IMR-90 (cell line): Measurements from ENCODE around the gene ITPR2. TPM values are rescaled to one million over a fixed set of nuclear protein-coding genes. Genes with fewer than 3 reads are reported as not detected.
A peak's percentile ranks its signal among the peaks of the same experiment; 100 is the strongest.

Experiments
- ATAC-seq: fragments of 200-7000 bp; cut with Tn5 transposase; 2 replicates; pipeline ENCODE4 v1.9.1; 2020; ENCODE audit warnings: low read depth, mild to moderate bottlenecking, moderate library complexity
- BruUV-seq: library from RNA; stranded (reverse); fragments of 400-500 nt; replicated peaks from 2 replicates; lab custom pipeline; 2021; lab: Mats Ljungman, UMichigan
- CTCF ChIA-PET: fragments of 300-600 bp; formaldehyde crosslinking; extraction: SDS; loops from one replicate; lab custom pipeline; 2021; ENCODE audit warnings: antibody characterized with exemption; lab: Yijun Ruan, JAX
- POLR2A ChIA-PET: fragments of 300-600 bp; sonication (Branson Sonifier 250); formaldehyde crosslinking; loops from one replicate; lab custom pipeline; 2022; ENCODE audit warnings: antibody characterized with exemption; ENCODE audit not compliant: unreplicated experiment; lab: Charles Lee
- DNase-seq: peaks from one replicate; pipeline ENCODE4 v3.0.0; 2013
- H2AFZ ChIP-seq: replicated peaks from 2 replicates; pipeline ENCODE3; 2013; ENCODE audit warnings: low read length, mild to moderate bottlenecking; ENCODE audit not compliant: poor library complexity
- H2AK5ac ChIP-seq: 2 replicates; pipeline ENCODE4 v1.6.1; 2013; ENCODE audit warnings: low read depth, low read length, inconsistent platforms
- H2AK9ac ChIP-seq: replicated peaks from 2 replicates; pipeline ENCODE3; 2013; ENCODE audit warnings: mild to moderate bottlenecking, low read depth, low read length, moderate library complexity; ENCODE audit not compliant: poor library complexity
- H2BK120ac ChIP-seq: 2 replicates; pipeline ENCODE4 v1.6.1; 2013; ENCODE audit warnings: low read depth, low read length, inconsistent platforms
- H2BK15ac ChIP-seq: 3 replicates; pipeline ENCODE4 v1.6.1; 2013; ENCODE audit warnings: low read depth, low read length, inconsistent platforms
- H2BK20ac ChIP-seq: 2 replicates; pipeline ENCODE4 v1.6.1; 2013; ENCODE audit warnings: low read depth, mild to moderate bottlenecking, inconsistent platforms, low read length, moderate library complexity
- H2BK5ac ChIP-seq: 2 replicates; pipeline ENCODE4 v1.6.1; 2013; ENCODE audit warnings: mild to moderate bottlenecking, low read depth, low read length, inconsistent platforms; ENCODE audit not compliant: poor library complexity, severe bottlenecking
- H3K14ac ChIP-seq: replicated peaks from 2 replicates; pipeline ENCODE4 v1.6.1; 2013; ENCODE audit warnings: low read depth, low read length, inconsistent platforms
- H3K18ac ChIP-seq: 2 replicates; pipeline ENCODE4 v1.6.1; 2013; ENCODE audit warnings: low read depth, low read length, control low read depth
- H3K23ac ChIP-seq: 2 replicates; pipeline ENCODE4 v1.6.1; 2013; ENCODE audit warnings: low read depth, low read length, inconsistent platforms
- H3K27ac ChIP-seq: 2 replicates; pipeline ENCODE4 v1.5.1; 2013; ENCODE audit warnings: mild to moderate bottlenecking, control low read depth, low read length; ENCODE audit not compliant: insufficient read depth
- H3K27me3 ChIP-seq: 2 replicates; pipeline ENCODE4 v1.6.1; 2013; ENCODE audit warnings: low read length; ENCODE audit not compliant: control insufficient read depth, insufficient read depth
- H3K36me3 ChIP-seq: 2 replicates; pipeline ENCODE4 v1.6.1; 2013; ENCODE audit warnings: low read length, mixed read lengths; ENCODE audit not compliant: control insufficient read depth, insufficient read depth
- H3K4ac ChIP-seq: 2 replicates; pipeline ENCODE4 v1.6.1; 2013; ENCODE audit warnings: low read depth, low read length, inconsistent platforms
- H3K4me1 ChIP-seq: 2 replicates; pipeline ENCODE4 v1.6.1; 2013; ENCODE audit warnings: low read length, mixed read lengths; ENCODE audit not compliant: control insufficient read depth, insufficient read depth
- H3K4me2 ChIP-seq: 2 replicates; pipeline ENCODE4 v1.6.1; 2013; ENCODE audit warnings: low read depth, mild to moderate bottlenecking, control low read depth, low read length, moderate library complexity
- H3K4me3 ChIP-seq: 2 replicates; pipeline ENCODE4 v1.5.1; 2013; ENCODE audit warnings: low read depth, mild to moderate bottlenecking, control low read depth, low read length, moderate library complexity; ENCODE audit not compliant: insufficient read depth
- H3K56ac ChIP-seq: 2 replicates; pipeline ENCODE4 v1.6.1; 2013; ENCODE audit warnings: low read length, inconsistent platforms; ENCODE audit not compliant: insufficient read depth; ENCODE audit errors: extremely low read depth
- H3K79me1 ChIP-seq, 2 experiments: 2 replicates each; pipeline ENCODE4 v1.6.1; 2013; ENCODE audit warnings: low read length in 2 of 2, inconsistent platforms in 1 of 2, low read depth in 1 of 2
- H3K9ac ChIP-seq: 2 replicates; pipeline ENCODE4 v1.6.1; 2013; ENCODE audit warnings: low read depth, low read length, control low read depth
- H3K9me1 ChIP-seq: 2 replicates; pipeline ENCODE4 v1.6.1; 2013; ENCODE audit warnings: low read length, inconsistent platforms; ENCODE audit not compliant: insufficient read depth
- H3K9me3 ChIP-seq: 2 replicates; pipeline ENCODE4 v1.6.1; 2013; ENCODE audit warnings: low read length; ENCODE audit not compliant: control insufficient read depth, insufficient read depth
- H4K20me1 ChIP-seq: 2 replicates; pipeline ENCODE4 v1.6.1; 2013; ENCODE audit warnings: low read length, inconsistent platforms; ENCODE audit not compliant: insufficient read depth
- H4K5ac ChIP-seq: 2 replicates; pipeline ENCODE4 v1.6.1; 2013; ENCODE audit warnings: mild to moderate bottlenecking, low read depth, low read length, control low read depth
- H4K8ac ChIP-seq, 2 experiments: 2 replicates each; pipeline ENCODE4 v1.6.1; 2013; ENCODE audit warnings: low read depth in 2 of 2, low read length in 2 of 2, control low read depth in 1 of 2, inconsistent platforms in 1 of 2
- H4K91ac ChIP-seq: 2 replicates; pipeline ENCODE4 v1.6.1; 2013; ENCODE audit warnings: low read depth, low read length, inconsistent platforms; ENCODE audit not compliant: insufficient read depth
- CEBPB ChIP-seq: IDR thresholded peaks from 2 replicates; pipeline ENCODE4 v1.6.1; 2012; ENCODE audit warnings: low read depth, low read length, improper control_type of control experiment
- CHD1 ChIP-seq: IDR thresholded peaks from 2 replicates; pipeline ENCODE4 v1.6.1; 2012; ENCODE audit warnings: low read depth, low read length, improper control_type of control experiment
- CTCF ChIP-seq: conservative IDR thresholded peaks from 2 replicates; pipeline ENCODE4 v1.5.1; 2012; ENCODE audit warnings: mild to moderate bottlenecking, low read depth, low read length, improper control_type of control experiment
- MXI1 ChIP-seq: IDR thresholded peaks from 2 replicates; pipeline ENCODE4 v1.6.1; 2012; ENCODE audit warnings: low read depth, mild to moderate bottlenecking, low read length, moderate library complexity, borderline replicate concordance
- NFE2L2 ChIP-seq: fragments of 150-350 bp; IDR thresholded peaks from 2 replicates; pipeline ENCODE4 v1.6.1; 2016; ENCODE audit warnings: low read depth, mild to moderate bottlenecking, low read length
- POLR2A ChIP-seq: IDR thresholded peaks from 2 replicates; pipeline ENCODE4 v1.6.1; 2012; ENCODE audit warnings: mild to moderate bottlenecking, low read depth, low read length
- RAD21 ChIP-seq: IDR thresholded peaks from 2 replicates; pipeline ENCODE4 v1.6.1; 2012; ENCODE audit warnings: low read length, improper control_type of control experiment
- RFX5 ChIP-seq: IDR thresholded peaks from 2 replicates; pipeline ENCODE4 v1.8.0; 2012; ENCODE audit warnings: low read depth, mild to moderate bottlenecking, low read length, moderate library complexity
- SMC3 ChIP-seq: fragments of 150-350 bp; IDR thresholded peaks from 2 replicates; pipeline ENCODE4 v1.6.1; 2016; ENCODE audit warnings: low read depth, mild to moderate bottlenecking, antibody characterized with exemption, low read length, moderate library complexity
- USF2 ChIP-seq: fragments of 150-350 bp; IDR thresholded peaks from 2 replicates; pipeline ENCODE4 v1.6.1; 2017; ENCODE audit warnings: mild to moderate bottlenecking, antibody characterized with exemption, low read length, low read depth
- WGBS, 2 experiments: methylation state at CpG; one replicate each; pipeline versions ENCODE4 v1.1.5 to v1.1.7; 2013; ENCODE audit warnings: missing lambda C conversion rate in 2 of 2; ENCODE audit not compliant: insufficient read length in 1 of 2; ENCODE audit errors: extremely low coverage in 2 of 2; 5-methylcytosine and 5-hydroxymethylcytosine counted together
- dilution Hi-C: fragments of 300-500 bp; cut with HindIII; formaldehyde crosslinking; loops from one replicate; pipeline ENCODE4 v1.14.3; 2018; ENCODE audit warnings: low sequenced_read_pairs; ENCODE audit not compliant: unreplicated experiment
- in situ Hi-C: fragments of 300-500 bp; cut with MboI; formaldehyde crosslinking; loops from 3 replicates; pipeline ENCODE4 v1.14.3; 2019; ENCODE audit warnings: low sequenced_read_pairs, inconsistent platforms, mixed read lengths
- intact Hi-C: fragments of 100-400 bp; cut with micrococcal nuclease; formaldehyde crosslinking; loops from 2 replicates; pipeline ENCODE4 v1.10.0; 2022
- polyA plus RNA-seq, 3 experiments: library from polyadenylated mRNA; depleted of rRNA; stranded (reverse); fragments of >200 nt; gene quantifications; 2 replicates each; pipeline ENCODE4 v1.2.3, GENCODE V29; 2012; ENCODE audit warnings: low replicate concordance in 1 of 3
- total RNA-seq: library from RNA; depleted of rRNA; stranded (reverse); fragments of >200 nt; gene quantifications from 2 replicates; pipeline ENCODE4 v1.2.3, GENCODE V29; 2012

The ITPR2 gene
- total and polyA plus RNA-seq, 2 of the 4 experiments (the other 2 are of a cell fraction), result 1.2 to 9.0 TPM

- Histone ChIP-seq H3K4ac (no peak overlapping the region), H2BK15ac (no peak overlapping the region), H2AFZ (no peak overlapping the region), H3K9me1 (0 out of 2 replicates have a peak, but pooled peaks cover 2% of the 10 kb centered on the region), H3K27me3 (no peaks in the 10 kb centered on the region), H3K4me3 (no peak overlapping the region), H2BK5ac (no peak overlapping the region), H3K4me1 (no peaks in the 10 kb centered on the region; the same call in 1 of the 2 replicates), H2AK5ac (no peak overlapping the region), H2BK20ac (no peak overlapping the region), H3K27ac (no peak overlapping the region), H3K18ac (no peak overlapping the region), H4K8ac (no peak overlapping the region), H3K36me3 (no peaks in the 10 kb centered on the region), H4K5ac (no peak overlapping the region), H3K23ac (no peak overlapping the region), H3K79me1 (no peaks in the 10 kb centered on the region), H4K91ac (no peak overlapping the region), H4K20me1 (no peaks in the 10 kb centered on the region), H3K14ac (no peak overlapping the region), H3K9ac (no peak overlapping the region), H3K4me2 (no peak overlapping the region), H2AK9ac (no peak overlapping the region), H2BK120ac (no peak overlapping the region), H3K9me3 (no peaks in the 10 kb centered on the region), H3K56ac (no peak overlapping the region)
- 71% methylated on average over 1 of the region's 2 CpGs; no CpG with 5 or more reads in 1 of the 2 experiments for WGBS, 2 experiments
- POLR2A ChIA-PET, result no interaction called here
- intact Hi-C loops, result no loop called here
- DNase-seq (peak; percentile 33), ATAC-seq (peak; percentile 24; the same call in 1 of the 2 replicates)
- CTCF ChIA-PET, result interaction anchor here (0.7 kb wide), 1 partner anchor 13 kb away, joined by 3 read pairs; no protein-coding TSS in a partner anchor
- in situ Hi-C loops, result no loop called here
- dilution Hi-C loops, result no loop called here
- no TSS peak for BruUV-seq
- TF ChIP-seq CHD1, result no peak
- no peak for TF ChIP-seq CEBPB
- no peak for TF ChIP-seq CTCF
- no peak for TF ChIP-seq POLR2A
- TF ChIP-seq MXI1, result no peak
- no peak for TF ChIP-seq SMC3
- TF ChIP-seq NFE2L2, result no peak
- no peak for TF ChIP-seq RAD21
- no peak for TF ChIP-seq USF2
- TF ChIP-seq RFX5, result no peak
Measured at GRCh38 chr12:26566675-26567074, 266.3 kb downstream of the ITPR2 start.
